ENCODE measurements around the gene ZPLD1. TPM values are rescaled to one million over a fixed set of nuclear protein-coding genes. Genes with fewer than 3 reads are reported as not detected.

ZPLD1 gene
- total and polyA plus RNA-seq, 2 of the 4 experiments (the other 2 are of a cell fraction): under 0.01 to 0.03 TPM

DNA sequence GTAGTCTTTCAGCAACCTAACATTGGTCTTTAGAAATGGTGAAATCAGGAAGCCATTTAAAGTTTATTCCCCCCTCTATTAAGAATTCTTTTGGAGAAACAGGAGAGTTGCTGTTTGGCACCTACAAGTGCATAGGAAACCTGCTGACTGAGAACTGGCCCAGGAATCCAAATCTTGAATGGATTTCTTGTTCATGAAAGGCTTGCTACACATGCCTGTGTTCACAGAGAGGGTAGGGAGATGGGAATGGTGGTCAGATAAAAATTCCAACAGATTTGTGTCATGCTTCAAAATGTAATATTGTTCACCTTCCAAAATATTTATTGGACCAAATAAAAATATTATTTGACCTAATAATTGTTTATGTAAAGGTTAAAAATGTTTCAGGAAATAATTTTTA, 24.2 kb upstream of the ZPLD1 start:
- Histone ChIP-seq H3K4me3 (ENCODE audit: insufficient read depth, low read depth, low read length) (no peak overlapping the region), H2AFZ (replicated peaks; ENCODE audit: low read length, poor library complexity) (no peak overlapping the region), H3K4me2 (ENCODE audit: low read depth, low read length) (no peak overlapping the region), H2BK15ac (ENCODE audit: low read depth, low read length) (no peak overlapping the region), H3K9me1 (ENCODE audit: insufficient read depth, low read length) (no peaks in the 10 kb centered on the region), H3K36me3 (ENCODE audit: control insufficient read depth, insufficient read depth, low read length) (no peaks in the 10 kb centered on the region), H4K20me1 (ENCODE audit: insufficient read depth, low read length) (no peaks in the 10 kb centered on the region), H4K91ac (ENCODE audit: insufficient read depth, low read depth, low read length) (no peak overlapping the region), H3K56ac (ENCODE audit: extremely low read depth, insufficient read depth, low read length) (no peak overlapping the region), H3K27me3 (ENCODE audit: control insufficient read depth, insufficient read depth, low read length) (no peaks in the 10 kb centered on the region), H2BK20ac (ENCODE audit: low read depth, low read length) (no peak overlapping the region), H3K18ac (ENCODE audit: low read depth, low read length) (no peak overlapping the region), H4K8ac (ENCODE audit: low read depth in 2 of 2, low read length in 2 of 2) (no peak overlapping the region), H4K5ac (ENCODE audit: low read depth, low read length) (no peak overlapping the region), H2BK5ac (ENCODE audit: low read depth, low read length, poor library complexity, severe bottlenecking) (no peak overlapping the region), H3K9me3 (ENCODE audit: control insufficient read depth, insufficient read depth, low read length) (no peaks in the 10 kb centered on the region), H2AK9ac (replicated peaks; ENCODE audit: low read depth, low read length, poor library complexity) (no peak overlapping the region), H3K23ac (ENCODE audit: low read depth, low read length) (no peak overlapping the region), H2BK120ac (ENCODE audit: low read depth, low read length) (no peak overlapping the region), H3K4ac (ENCODE audit: low read depth, low read length) (no peak overlapping the region), H3K27ac (ENCODE audit: insufficient read depth, low read length) (no peak overlapping the region), H3K14ac (replicated peaks; ENCODE audit: low read depth, low read length) (no peak overlapping the region), H3K79me1 (ENCODE audit: low read depth in 1 of 2, low read length in 2 of 2) (no peaks in the 10 kb centered on the region), H2AK5ac (ENCODE audit: low read depth, low read length) (no peak overlapping the region), H3K4me1 (ENCODE audit: control insufficient read depth, insufficient read depth, low read length) (no peaks in the 10 kb centered on the region), H3K9ac (ENCODE audit: low read depth, low read length) (no peak overlapping the region)
- intact Hi-C loops (cut with micrococcal nuclease): no loop called here
- no TSS peak for BruUV-seq (replicated peaks)
- DNase-seq (no peak), ATAC-seq (ENCODE audit: low read depth) (no peak)
- TF ChIP-seq RAD21 (IDR thresholded peaks at IDR 0.05; ENCODE audit: low read length): no peak
- no peak for TF ChIP-seq MAZ (IDR thresholded peaks at IDR 0.05; ENCODE audit: borderline replicate concordance, low read depth, low read length)
- TF ChIP-seq, protein P1, sequence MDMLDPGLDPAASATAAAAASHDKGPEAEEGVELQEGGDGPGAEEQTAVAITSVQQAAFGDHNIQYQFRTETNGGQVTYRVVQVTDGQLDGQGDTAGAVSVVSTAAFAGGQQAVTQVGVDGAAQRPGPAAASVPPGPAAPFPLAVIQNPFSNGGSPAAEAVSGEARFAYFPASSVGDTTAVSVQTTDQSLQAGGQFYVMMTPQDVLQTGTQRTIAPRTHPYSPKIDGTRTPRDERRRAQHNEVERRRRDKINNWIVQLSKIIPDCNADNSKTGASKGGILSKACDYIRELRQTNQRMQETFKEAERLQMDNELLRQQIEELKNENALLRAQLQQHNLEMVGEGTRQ (IDR thresholded peaks at IDR 0.05; ENCODE audit: low read depth, low read length): no peak
- TF ChIP-seq, protein P2, sequence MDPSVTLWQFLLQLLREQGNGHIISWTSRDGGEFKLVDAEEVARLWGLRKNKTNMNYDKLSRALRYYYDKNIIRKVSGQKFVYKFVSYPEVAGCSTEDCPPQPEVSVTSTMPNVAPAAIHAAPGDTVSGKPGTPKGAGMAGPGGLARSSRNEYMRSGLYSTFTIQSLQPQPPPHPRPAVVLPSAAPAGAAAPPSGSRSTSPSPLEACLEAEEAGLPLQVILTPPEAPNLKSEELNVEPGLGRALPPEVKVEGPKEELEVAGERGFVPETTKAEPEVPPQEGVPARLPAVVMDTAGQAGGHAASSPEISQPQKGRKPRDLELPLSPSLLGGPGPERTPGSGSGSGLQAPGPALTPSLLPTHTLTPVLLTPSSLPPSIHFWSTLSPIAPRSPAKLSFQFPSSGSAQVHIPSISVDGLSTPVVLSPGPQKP (IDR thresholded peaks at IDR 0.05; ENCODE audit: borderline replicate concordance, low read depth, low read length): no peak
- no peak for TF ChIP-seq MXI1 (IDR thresholded peaks at IDR 0.05; ENCODE audit: borderline replicate concordance, low read depth, low read length)
- no peak for TF ChIP-seq POLR2A (IDR thresholded peaks at IDR 0.05; ENCODE audit: low read depth, low read length)
- TF ChIP-seq FOS (IDR thresholded peaks at IDR 0.05; ENCODE audit: low read depth, low read length): no peak
- TF ChIP-seq SMC3 (IDR thresholded peaks at IDR 0.05; ENCODE audit: low read depth, low read length): no peak
- TF ChIP-seq NFE2L2 (IDR thresholded peaks at IDR 0.05; ENCODE audit: low read depth, low read length): no peak
- TF ChIP-seq BHLHE40 (IDR thresholded peaks at IDR 0.05; ENCODE audit: low read depth, low read length): no peak
- TF ChIP-seq, protein P3, sequence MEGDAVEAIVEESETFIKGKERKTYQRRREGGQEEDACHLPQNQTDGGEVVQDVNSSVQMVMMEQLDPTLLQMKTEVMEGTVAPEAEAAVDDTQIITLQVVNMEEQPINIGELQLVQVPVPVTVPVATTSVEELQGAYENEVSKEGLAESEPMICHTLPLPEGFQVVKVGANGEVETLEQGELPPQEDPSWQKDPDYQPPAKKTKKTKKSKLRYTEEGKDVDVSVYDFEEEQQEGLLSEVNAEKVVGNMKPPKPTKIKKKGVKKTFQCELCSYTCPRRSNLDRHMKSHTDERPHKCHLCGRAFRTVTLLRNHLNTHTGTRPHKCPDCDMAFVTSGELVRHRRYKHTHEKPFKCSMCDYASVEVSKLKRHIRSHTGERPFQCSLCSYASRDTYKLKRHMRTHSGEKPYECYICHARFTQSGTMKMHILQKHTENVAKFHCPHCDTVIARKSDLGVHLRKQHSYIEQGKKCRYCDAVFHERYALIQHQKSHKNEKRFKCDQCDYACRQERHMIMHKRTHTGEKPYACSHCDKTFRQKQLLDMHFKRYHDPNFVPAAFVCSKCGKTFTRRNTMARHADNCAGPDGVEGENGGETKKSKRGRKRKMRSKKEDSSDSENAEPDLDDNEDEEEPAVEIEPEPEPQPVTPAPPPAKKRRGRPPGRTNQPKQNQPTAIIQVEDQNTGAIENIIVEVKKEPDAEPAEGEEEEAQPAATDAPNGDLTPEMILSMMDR (conservative IDR thresholded peaks at IDR 0.05; ENCODE audit: low read depth, low read length): no peak
- no peak for TF ChIP-seq RFX5 (IDR thresholded peaks at IDR 0.05; ENCODE audit: low read depth, low read length)
- POLR2A ChIA-PET (ENCODE audit: unreplicated experiment): no interaction called here
- dilution Hi-C loops (cut with HindIII; ENCODE audit: low sequenced_read_pairs, unreplicated experiment): no loop called here
- CTCF ChIA-PET: no interaction called here
- in situ Hi-C loops (cut with MboI; ENCODE audit: low sequenced_read_pairs): no loop called here
